Naive B cell (primary cell): ENCODE results near the gene DDOST. TPM values are rescaled to one million over a fixed set of nuclear protein-coding genes. Genes with fewer than 3 reads are reported as not detected.

Experiments
- ATAC-seq, 2 donors: fragments of 150-1000 bp; cut with Tn5 transposase; 2 replicates each; pipeline ENCODE4 v1.10.0; 2021; ENCODE audit warnings: low read depth in 2 of 2, mild to moderate bottlenecking in 2 of 2, moderate library complexity in 2 of 2
- DNase-seq: peaks from one replicate; pipeline ENCODE4 v3.0.0; 2022
- H3K27ac Mint-ChIP-seq, 6 donors: one replicate each; pipeline ENCODE4 v1.8.0; 2020 to 2022; ENCODE audit warnings: mild to moderate bottlenecking in 6 of 6, mixed read lengths in 6 of 6, moderate library complexity in 5 of 6, inconsistent platforms in 2 of 6
- H3K27me3 Mint-ChIP-seq, 3 donors: one replicate each; pipeline ENCODE4 v1.8.0; 2021 to 2022; ENCODE audit warnings: mixed read lengths in 3 of 3, mild to moderate bottlenecking in 1 of 3
- H3K36me3 Mint-ChIP-seq, 2 donors: one replicate each; pipeline ENCODE4 v1.8.0; 2020 to 2022; ENCODE audit warnings: mixed read lengths in 2 of 2, inconsistent platforms in 1 of 2, mild to moderate bottlenecking in 1 of 2
- H3K4me1 Mint-ChIP-seq, 3 donors: one replicate each; pipeline ENCODE4 v1.8.0; 2020 to 2022; ENCODE audit warnings: mixed read lengths in 3 of 3, inconsistent platforms in 1 of 3, mild to moderate bottlenecking in 1 of 3, moderate library complexity in 1 of 3
- H3K4me3 Mint-ChIP-seq, 8 donors: one replicate each; pipeline ENCODE4 v1.8.0; 2020 to 2022; ENCODE audit warnings: mild to moderate bottlenecking in 8 of 8, mixed read lengths in 8 of 8, moderate library complexity in 8 of 8, inconsistent platforms in 2 of 8
- H3K9me3 Mint-ChIP-seq, 7 donors: one replicate each; pipeline ENCODE4 v1.8.0; 2020 to 2022; ENCODE audit warnings: mixed read lengths in 7 of 7, mild to moderate bottlenecking in 5 of 7, inconsistent platforms in 2 of 7, moderate library complexity in 1 of 7
- polyA plus RNA-seq, 6 donors: library from polyadenylated mRNA; unstranded; fragments of 300-500 nt; fragmentation: Illumina TruSeq; gene quantifications; one replicate each; pipeline ENCODE4 v1.2.3, GENCODE V29; 2021; ENCODE audit warnings: low read depth in 6 of 6

The DDOST gene
- polyA plus RNA-seq, 6 donors from 2014 or later, result 190 to 325 (median 211) TPM

GRCh38 chr1:20644416-20644815 is 16.8 kb downstream of the DDOST start:
- Mint-ChIP-seq H3K4me3 (no peak overlapping the region), H3K36me3 (peaks cover 0 to 6% of the 10 kb centered on the region in 2 donors), H3K9me3 (no peaks in the 10 kb centered on the region), H3K27me3 (no peaks in the 10 kb centered on the region), H3K27ac (no peak overlapping the region), H3K4me1 (peaks cover 4 to 6% (median 5%) of the 10 kb centered on the region in 3 donors)
- ATAC-seq, result no peak
- DNase-seq, result no peak

- DNase-seq (no peak), ATAC-seq (no peak)
- Mint-ChIP-seq H3K9me3 (no peaks in the 10 kb centered on the region), H3K4me1 (peaks cover 4 to 6% (median 5%) of the 10 kb centered on the region in 3 donors), H3K27me3 (no peaks in the 10 kb centered on the region), H3K27ac (peak overlapping the region in 1 of 6 donors; percentile 12), H3K4me3 (no peak overlapping the region), H3K36me3 (peaks cover 0 to 8% of the 10 kb centered on the region in 2 donors)
These were observed 18.1 kb downstream of the DDOST start for GRCh38 chr1:20643080-20643479.

- peaks cover 0 to 8% of the 10 kb centered on the region in 2 donors for H3K36me3 Mint-ChIP-seq
- H3K9me3 Mint-ChIP-seq, result no peaks in the 10 kb centered on the region
- DNase-seq (no peak), ATAC-seq (no peak)
- H3K27me3 Mint-ChIP-seq, result no peaks in the 10 kb centered on the region
- H3K4me3 Mint-ChIP-seq, result no peak overlapping the region
- H3K27ac Mint-ChIP-seq, result no peak overlapping the region
- peaks cover 4 to 6% (median 5%) of the 10 kb centered on the region in 3 donors for H3K4me1 Mint-ChIP-seq
These were observed 19.2 kb downstream of the DDOST start for GRCh38 chr1:20641975-20642374.

- Mint-ChIP-seq H3K9me3 (no peaks in the 10 kb centered on the region), H3K27me3 (no peaks in the 10 kb centered on the region), H3K36me3 (peaks cover 0 to 8% of the 10 kb centered on the region in 2 donors), H3K4me1 (peaks cover 5 to 6% (median 6%) of the 10 kb centered on the region in 3 donors), H3K4me3 (peak overlapping the region in 1 of 8 donors; percentile 0), H3K27ac (peak overlapping the region in 1 of 6 donors; percentile 57)
- DNase-seq (peak; percentile 50), ATAC-seq (peak; percentile 65 to 81)
These were observed 21.0 kb downstream of the DDOST start for GRCh38 chr1:20640183-20640597.

- DNase-seq, result no peak
- H3K4me1 Mint-ChIP-seq, result peaks cover 5 to 24% (median 22%) of the 10 kb centered on the region in 3 donors
- H3K36me3 Mint-ChIP-seq, result peaks cover 0 to 8% of the 10 kb centered on the region in 2 donors
- no peak for ATAC-seq
- H3K27ac Mint-ChIP-seq, result peak overlapping the region in 1 of 6 donors; percentile 77
- H3K27me3 Mint-ChIP-seq, result no peaks in the 10 kb centered on the region
- H3K4me3 Mint-ChIP-seq, result no peak overlapping the region
- H3K9me3 Mint-ChIP-seq, result no peaks in the 10 kb centered on the region
These were observed 24.3 kb downstream of the DDOST start for GRCh38 chr1:20636785-20637347.

GRCh38 chr1:20634594-20635084 is 26.5 kb downstream of the DDOST start:
- ATAC-seq, result peak in 1 of 2 donors; percentile 9
- peaks cover 0 to 20% (median 17%) of the 10 kb centered on the region in 3 donors for H3K4me1 Mint-ChIP-seq
- peak overlapping the region; percentile 88 to 96 (median 94) for H3K4me3 Mint-ChIP-seq
- H3K9me3 Mint-ChIP-seq, result no peaks in the 10 kb centered on the region
- H3K27me3 Mint-ChIP-seq, result no peaks in the 10 kb centered on the region
- H3K36me3 Mint-ChIP-seq, result peaks cover 0 to 8% of the 10 kb centered on the region in 2 donors
- DNase-seq, result no peak
- peak overlapping the region in 2 of 6 donors; percentile 34 to 83 for H3K27ac Mint-ChIP-seq

GRCh38 chr1:20634065-20634593 is 27.0 kb downstream of the DDOST start:
- Mint-ChIP-seq H3K4me1 (peaks cover 0 to 20% (median 17%) of the 10 kb centered on the region in 3 donors), H3K27me3 (no peaks in the 10 kb centered on the region), H3K4me3 (peak overlapping the region; percentile 88 to 96 (median 94)), H3K9me3 (peaks cover 0 to 5% (median 2%) of the 10 kb centered on the region in 7 donors), H3K36me3 (peaks cover 0 to 6% of the 10 kb centered on the region in 2 donors), H3K27ac (peak overlapping the region; percentile 51 to 90 (median 75))
- DNase-seq, result no peak
- peak in 1 of 2 donors; percentile 11 for ATAC-seq

- peak within 1 kb of the TSS; percentile 51 to 90 (median 78) for H3K27ac Mint-ChIP-seq
These were observed 27.7 kb downstream of the DDOST start, which contains the start of gene PINK1 for GRCh38 chr1:20633190-20634064. Gene PINK1 (plus strand): TSS chr1:20633458. CDS start chr1:20633549, 91 bp downstream.

GRCh38 chr1:20632386-20632785 is 28.8 kb downstream of the DDOST start:
- Mint-ChIP-seq H3K9me3 (peaks cover 0 to 21% (median 16%) of the 10 kb centered on the region in 7 donors), H3K4me3 (peak overlapping the region; percentile 57 to 92 (median 85)), H3K27ac (peak overlapping the region in 4 of 6 donors; percentile 18 to 72 (median 56)), H3K27me3 (peaks cover 0 to 9% (median 6%) of the 10 kb centered on the region in 3 donors), H3K36me3 (no peaks in the 10 kb centered on the region), H3K4me1 (peaks cover 0 to 20% (median 17%) of the 10 kb centered on the region in 3 donors)
- DNase-seq (no peak), ATAC-seq (no peak)

More at GRCh38 chr1:20633190-20634064, 27.7 kb downstream of the DDOST start, which contains the start of gene PINK1:
- peaks cover 0 to under 1% (median 0%) of the 10 kb centered on the region in 3 donors for H3K27me3 Mint-ChIP-seq
- peaks cover 0 to 11% (median 8%) of the 10 kb centered on the region in 7 donors for H3K9me3 Mint-ChIP-seq
- ATAC-seq (peak; percentile 88 to 89), DNase-seq (peak; percentile 89)
- peak within 1 kb of the TSS; percentile 88 to 96 (median 94) for H3K4me3 Mint-ChIP-seq
- H3K4me1 Mint-ChIP-seq, result peaks cover 0 to 20% (median 17%) of the 10 kb centered on the region in 3 donors
- no peaks in the 10 kb centered on the region for H3K36me3 Mint-ChIP-seq

GRCh38 chr1:20630729-20631128 is 30.4 kb downstream of the DDOST start:
- Mint-ChIP-seq H3K27ac (no peak overlapping the region), H3K36me3 (no peaks in the 10 kb centered on the region), H3K9me3 (peaks cover 0 to 29% (median 20%) of the 10 kb centered on the region in 7 donors), H3K27me3 (peaks cover 6 to 23% (median 15%) of the 10 kb centered on the region in 3 donors), H3K4me3 (peak overlapping the region in 1 of 8 donors; percentile 88), H3K4me1 (peaks cover 0 to 17% (median 17%) of the 10 kb centered on the region in 3 donors)
- no peak for DNase-seq
- no peak for ATAC-seq

GRCh38 chr1:20626524-20626923 is 34.6 kb downstream of the DDOST start:
- Mint-ChIP-seq H3K27me3 (peaks cover 9 to 40% (median 38%) of the 10 kb centered on the region in 3 donors), H3K36me3 (no peaks in the 10 kb centered on the region), H3K27ac (no peak overlapping the region), H3K4me1 (no peaks in the 10 kb centered on the region), H3K9me3 (peaks cover 0 to 29% (median 20%) of the 10 kb centered on the region in 7 donors), H3K4me3 (peak overlapping the region in 2 of 8 donors; percentile 10 to 70)
- no peak for DNase-seq
- no peak for ATAC-seq

- no peak overlapping the region for H3K27ac Mint-ChIP-seq
- H3K4me3 Mint-ChIP-seq, result no peak overlapping the region
- ATAC-seq (no peak), DNase-seq (no peak)
- no peaks in the 10 kb centered on the region for H3K36me3 Mint-ChIP-seq
- H3K9me3 Mint-ChIP-seq, result peaks cover 0 to 29% (median 20%) of the 10 kb centered on the region in 7 donors
- H3K4me1 Mint-ChIP-seq, result no peaks in the 10 kb centered on the region
- H3K27me3 Mint-ChIP-seq, result peaks cover 9 to 40% (median 38%) of the 10 kb centered on the region in 3 donors
These were observed 35.1 kb downstream of the DDOST start for GRCh38 chr1:20626098-20626427.
